HG02973 (cell line): ENCODE results near the gene DUSP6.
"Not testable (repeated sequence)": the region's sequence is repeated elsewhere in the genome, so short reads cannot be mapped to it uniquely, and the experiment has no call there.

Experiments used
- ATAC-seq: cut with Tn5 transposase; IDR thresholded peaks from one replicate; pipeline ENCODE4 v1.9.1; 2021; ENCODE audit warnings: moderate library complexity; ENCODE audit not compliant: unreplicated experiment

DUSP6 gene

GRCh38 chr12:89353188-89353822, 1.0 kb upstream of the DUSP6 start:
- no peak for ATAC-seq

- no peak for ATAC-seq
These were observed 134 bp downstream of the DUSP6 start for GRCh38 chr12:89352242-89352491.

GRCh38 chr12:89351489-89352241, 636 bp downstream of the DUSP6 start:
- ATAC-seq, result no peak

GRCh38 chr12:89350630-89351488, 1.4 kb downstream of the DUSP6 start:
- no peak for ATAC-seq

- no peak for ATAC-seq
These were observed 2.1 kb downstream of the DUSP6 start for GRCh38 chr12:89350260-89350629.

- ATAC-seq, result no peak
These were observed 2.5 kb downstream of the DUSP6 start for GRCh38 chr12:89349814-89350213.

- ATAC-seq, result no peak
These were observed 3.2 kb downstream of the DUSP6 start for GRCh38 chr12:89348894-89349699.

- ATAC-seq, result no peak
These were observed 4.9 kb downstream of the DUSP6 start for GRCh38 chr12:89347325-89347829.

- peak; percentile 9 for ATAC-seq
These were observed 5.5 kb downstream of the DUSP6 start for GRCh38 chr12:89346741-89347324.

GRCh38 chr12:89345830-89346740, 6.2 kb downstream of the DUSP6 start:
- ATAC-seq, result peak; percentile 99

- no peak for ATAC-seq
These were observed 6.9 kb downstream of the DUSP6 start for GRCh38 chr12:89345376-89345775.

GRCh38 chr12:89344862-89345202, 7.5 kb downstream of the DUSP6 start:
- ATAC-seq, result no peak

- ATAC-seq, result no peak
These were observed 8.0 kb downstream of the DUSP6 start for GRCh38 chr12:89344043-89344861.

- no peak for ATAC-seq
These were observed 9.2 kb downstream of the DUSP6 start for GRCh38 chr12:89343127-89343526.

GRCh38 chr12:89340861-89341260, 11.4 kb downstream of the DUSP6 start:
- no peak for ATAC-seq

GRCh38 chr12:89339526-89339925, 12.8 kb downstream of the DUSP6 start:
- ATAC-seq, result no peak

- ATAC-seq, result not testable (repeated sequence)
These were observed 15.2 kb downstream of the DUSP6 start for GRCh38 chr12:89337136-89337535.

GRCh38 chr12:89335452-89336244, 16.7 kb downstream of the DUSP6 start:
- no peak for ATAC-seq
